Bronchial epithelial cell (primary cell): ENCODE results near the gene SGF29. TPM values are rescaled to one million over a fixed set of nuclear protein-coding genes. Genes with fewer than 3 reads are reported as not detected.
"Not testable (repeated sequence)": the region's sequence is repeated elsewhere in the genome, so short reads cannot be mapped to it uniquely, and the experiment has no call there.

Experiments
- DNase-seq: peaks from one replicate; pipeline ENCODE4 v3.0.0-alpha.2; 2010; ENCODE audit warnings: low read depth
- FAIRE-seq: peaks from 2 replicates; lab custom pipeline; 2011; peaks lifted over from hg19 to GRCh38; lab: Jason Lieb, UNC
- H3K27me3 ChIP-seq: 2 replicates; pipeline ENCODE4 v1.5.1; 2011; ENCODE audit warnings: low read length; ENCODE audit not compliant: control insufficient read depth, insufficient read depth
- H3K36me3 ChIP-seq: 2 replicates; pipeline ENCODE4 v1.5.1; 2011; ENCODE audit warnings: low read length; ENCODE audit not compliant: control insufficient read depth, insufficient read depth
- H3K4me3 ChIP-seq: 2 replicates; pipeline ENCODE4 v1.5.1; 2011; ENCODE audit warnings: mild to moderate bottlenecking, low read depth, low read length, control low read depth
- total RNA-seq: library from RNA; depleted of rRNA; stranded (reverse); fragments of >200 nt; gene quantifications from 2 replicates; pipeline ENCODE4 v1.2.1, GENCODE V29; 2014
- TF ChIP-seq, protein P1 (sequence below): IDR thresholded peaks from 2 replicates; pipeline ENCODE4 v1.5.1; 2011; ENCODE audit warnings: mild to moderate bottlenecking, moderate library complexity, low read length, control low read depth, inconsistent platforms; ENCODE audit not compliant: insufficient read depth, severe bottlenecking

The SGF29 gene
- total RNA-seq, 1 donor from 2014 or later: 10.0 TPM

GRCh38 chr16:28609631-28610594 is 56.2 kb downstream of the SGF29 start, which contains the start of gene SULT1A1:
Gene SULT1A1, minus strand, starts transcription at chr16:28610044. Its CDS starts 1,189 bp downstream, at chr16:28608855.
- TF ChIP-seq, protein P1, sequence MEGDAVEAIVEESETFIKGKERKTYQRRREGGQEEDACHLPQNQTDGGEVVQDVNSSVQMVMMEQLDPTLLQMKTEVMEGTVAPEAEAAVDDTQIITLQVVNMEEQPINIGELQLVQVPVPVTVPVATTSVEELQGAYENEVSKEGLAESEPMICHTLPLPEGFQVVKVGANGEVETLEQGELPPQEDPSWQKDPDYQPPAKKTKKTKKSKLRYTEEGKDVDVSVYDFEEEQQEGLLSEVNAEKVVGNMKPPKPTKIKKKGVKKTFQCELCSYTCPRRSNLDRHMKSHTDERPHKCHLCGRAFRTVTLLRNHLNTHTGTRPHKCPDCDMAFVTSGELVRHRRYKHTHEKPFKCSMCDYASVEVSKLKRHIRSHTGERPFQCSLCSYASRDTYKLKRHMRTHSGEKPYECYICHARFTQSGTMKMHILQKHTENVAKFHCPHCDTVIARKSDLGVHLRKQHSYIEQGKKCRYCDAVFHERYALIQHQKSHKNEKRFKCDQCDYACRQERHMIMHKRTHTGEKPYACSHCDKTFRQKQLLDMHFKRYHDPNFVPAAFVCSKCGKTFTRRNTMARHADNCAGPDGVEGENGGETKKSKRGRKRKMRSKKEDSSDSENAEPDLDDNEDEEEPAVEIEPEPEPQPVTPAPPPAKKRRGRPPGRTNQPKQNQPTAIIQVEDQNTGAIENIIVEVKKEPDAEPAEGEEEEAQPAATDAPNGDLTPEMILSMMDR: no peak
- DNase-seq (peak; percentile 29), FAIRE-seq (no peak)
- Histone ChIP-seq H3K36me3 (peaks cover 2% of the 10 kb centered on the region), H3K4me3 (peak within 1 kb of the TSS; percentile 1), H3K27me3 (no peaks in the 10 kb centered on the region)

DNA sequence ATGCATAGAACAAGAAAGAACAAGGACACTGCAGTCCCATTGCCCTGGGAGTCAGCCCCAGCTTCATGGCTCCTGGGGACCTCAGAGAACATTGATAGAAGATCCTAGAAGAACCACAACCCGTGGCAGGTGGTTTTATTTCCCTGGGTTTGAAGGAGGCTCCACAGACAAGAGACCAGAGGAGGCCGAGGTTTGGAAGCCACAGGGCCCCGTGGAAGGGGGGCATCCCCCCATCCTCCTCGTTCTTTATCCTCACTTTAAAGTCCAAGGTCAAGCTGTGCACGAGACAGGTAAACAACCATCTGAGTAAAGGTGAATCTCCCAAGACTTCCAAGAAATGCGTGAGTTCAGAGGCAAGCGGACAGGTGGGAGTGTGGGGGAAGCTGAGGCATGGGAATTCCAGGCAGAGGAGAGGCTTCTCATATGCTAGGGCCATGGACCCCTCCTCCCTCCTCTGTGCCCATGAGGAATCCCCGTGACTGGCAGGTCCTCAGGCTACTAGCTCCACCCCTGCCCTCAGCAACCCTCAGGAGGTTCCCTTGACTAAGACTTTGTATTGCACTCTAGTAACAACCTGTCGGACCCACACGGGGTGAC is 57.0 kb downstream of the SGF29 start:
- Histone ChIP-seq H3K27me3 (no peaks in the 10 kb centered on the region), H3K36me3 (peaks cover 2% of the 10 kb centered on the region), H3K4me3 (no peak overlapping the region)
- TF ChIP-seq, protein P1: no peak
- no peak for FAIRE-seq
- no peak for DNase-seq

DNA sequence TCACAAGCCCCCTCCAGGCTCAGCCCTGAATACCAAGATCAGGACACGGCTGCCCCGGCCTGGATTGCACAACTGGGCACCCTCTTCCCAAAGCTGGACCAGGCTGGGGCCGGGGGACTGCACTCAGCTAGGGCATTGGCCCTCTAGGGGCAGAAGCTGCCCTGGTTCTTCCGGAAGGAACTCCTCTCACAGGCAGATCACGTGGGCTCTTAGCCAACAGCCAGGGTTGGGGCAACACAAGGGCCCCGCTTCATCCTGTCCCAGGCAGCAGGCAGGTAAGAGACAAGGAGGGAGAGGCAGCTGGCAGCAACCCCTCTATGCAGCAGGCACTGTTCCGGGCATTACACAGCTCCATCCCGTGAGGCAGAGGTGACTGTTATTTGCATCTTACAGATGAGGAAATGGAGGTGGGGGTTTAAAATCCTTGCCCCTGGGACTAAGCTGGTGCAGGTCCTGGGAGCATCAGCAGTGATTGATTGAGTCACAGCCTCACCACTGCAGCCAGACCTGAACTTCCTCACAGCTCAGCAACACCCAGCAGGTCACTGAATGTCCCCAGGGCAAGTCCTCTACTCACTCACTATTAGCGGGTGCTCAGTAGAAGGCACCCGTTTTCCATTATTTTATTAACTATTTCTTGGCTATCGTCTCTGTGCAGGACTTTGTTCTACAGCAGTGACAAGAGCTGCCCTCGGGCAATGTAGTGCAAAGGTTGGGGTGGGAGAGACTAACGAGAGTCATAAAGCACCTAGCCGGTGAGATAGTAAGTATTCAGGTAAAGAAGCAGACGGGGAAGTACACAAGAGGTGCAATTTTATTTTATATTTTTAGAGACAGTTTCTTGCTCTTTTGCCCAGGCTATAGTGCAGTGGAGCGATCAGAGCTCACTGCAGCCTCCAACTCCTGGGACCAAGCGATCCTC is 58.9 kb downstream of the SGF29 start:
- FAIRE-seq, DNase-seq, H3K36me3 ChIP-seq, H3K27me3 ChIP-seq, H3K4me3 ChIP-seq: not testable (repeated sequence)

DNA sequence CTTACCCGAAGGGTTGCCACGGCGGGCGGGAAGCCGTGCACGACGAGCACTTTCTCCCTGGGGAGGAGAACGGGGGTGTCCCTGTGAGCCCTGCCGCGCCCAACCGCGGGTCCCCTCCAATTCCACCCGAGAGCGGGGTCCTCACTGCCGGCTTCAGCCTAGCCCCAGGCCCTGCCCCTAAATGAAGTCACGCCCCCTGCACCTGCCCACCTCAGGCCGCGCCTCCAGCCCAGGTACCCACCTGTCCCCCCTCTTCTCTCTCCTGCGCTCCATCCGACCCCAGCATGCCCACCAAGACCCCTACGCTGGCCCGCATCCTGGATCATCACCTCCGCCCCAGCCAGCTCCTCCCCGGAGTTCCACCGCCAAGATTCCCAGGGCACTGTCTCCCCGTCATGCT is 60.2 kb downstream of the SGF29 start:
- FAIRE-seq, H3K36me3 ChIP-seq, DNase-seq, H3K4me3 ChIP-seq, H3K27me3 ChIP-seq: not testable (repeated sequence)

GRCh38 chr16:28614561-28614960 is 60.8 kb downstream of the SGF29 start:
- H3K4me3 ChIP-seq, H3K36me3 ChIP-seq, H3K27me3 ChIP-seq, DNase-seq, FAIRE-seq: not testable (repeated sequence)

- not testable (repeated sequence) for FAIRE-seq, H3K27me3 ChIP-seq, H3K4me3 ChIP-seq, H3K36me3 ChIP-seq
- TF ChIP-seq, protein P1: peak; percentile 64
- peak; percentile 20 for DNase-seq
Measured at GRCh38 chr16:28615486-28616223, 61.9 kb downstream of the SGF29 start.

DNA sequence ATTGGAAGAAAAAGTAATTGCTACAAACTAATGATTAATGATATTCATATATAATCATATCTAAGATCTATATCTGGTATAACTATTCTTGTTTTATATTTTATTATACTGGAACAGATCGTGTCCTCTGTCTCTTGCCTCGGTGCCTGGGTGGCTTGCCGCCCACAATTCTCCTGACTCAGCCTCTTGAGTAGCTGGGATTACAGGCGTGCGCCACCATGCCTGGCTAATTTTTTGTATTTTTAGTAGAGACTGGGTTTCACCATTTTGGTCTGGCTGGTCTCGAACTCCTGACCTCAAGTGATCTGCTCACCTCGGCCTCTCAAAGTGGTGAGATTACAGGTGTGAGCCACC is 62.5 kb downstream of the SGF29 start:
- not testable (repeated sequence) for H3K36me3 ChIP-seq, DNase-seq, H3K4me3 ChIP-seq, FAIRE-seq, H3K27me3 ChIP-seq
